ENCODE measurements around the gene TRAF3.

GRCh38 chr14:102757646-102758045 lies 19.6 kb upstream of the TRAF3 start:
- no peak for TF ChIP-seq CTCF (IDR thresholded peaks at IDR 0.05; ENCODE audit: borderline replicate concordance, extremely low read depth, low read length, poor library complexity, severe bottlenecking)
- no peak for TF ChIP-seq EZH2 (IDR thresholded peaks at IDR 0.05; ENCODE audit: borderline replicate concordance, low read depth, low read length, severe bottlenecking)

Measured in DND-41 (cell line).